Activated naive CD8-positive, alpha-beta T cell treated with anti-CD3 and anti-CD28 coated beads, Interleukin-2, amount 50 U/mL, for 24 hours (primary cell): ENCODE measurements around the gene TK1.
A peak's percentile ranks its signal among the peaks of the same experiment; 100 is the strongest.
"Not testable (repeated sequence)": the region's sequence is repeated elsewhere in the genome, so short reads cannot be mapped to it uniquely, and the experiment has no call there.

Experiments
- ATAC-seq: fragments of 150-1000 bp; cut with Tn5 transposase; one replicate; pipeline ENCODE4 v1.10.0; 2021
- DNase-seq: peaks from one replicate; pipeline ENCODE4 v3.0.0; 2021
- H3K27ac Mint-ChIP-seq: one replicate; pipeline ENCODE4 v1.8.0; 2021; ENCODE audit warnings: mild to moderate bottlenecking, mixed read lengths
- H3K27me3 Mint-ChIP-seq: one replicate; pipeline ENCODE4 v1.8.0; 2021; ENCODE audit warnings: mixed read lengths
- H3K36me3 Mint-ChIP-seq: one replicate; pipeline ENCODE4 v1.8.0; 2021; ENCODE audit warnings: low read depth, mixed read lengths
- H3K4me1 Mint-ChIP-seq: one replicate; pipeline ENCODE4 v1.8.0; 2021; ENCODE audit warnings: mixed read lengths
- H3K4me3 Mint-ChIP-seq: one replicate; pipeline ENCODE4 v1.8.0; 2021; ENCODE audit warnings: mild to moderate bottlenecking, moderate library complexity, mixed read lengths
- H3K9me3 Mint-ChIP-seq: one replicate; pipeline ENCODE4 v1.8.0; 2021; ENCODE audit warnings: mixed read lengths

Gene TK1

GRCh38 chr17:78186692-78187595 is at the start of gene TK1, which contains the start of gene AFMID:
TK1 (minus strand) TSS chr17:78187052; CDS start chr17:78186994, 58 bp downstream.
AFMID (plus strand) TSS chr17:78187362; CDS start chr17:78187371, 9 bp downstream.
- Mint-ChIP-seq H3K36me3 (peaks cover 28% of the 10 kb centered on the region), H3K9me3 (no peaks in the 10 kb centered on the region), H3K27ac (peak within 1 kb of the TSS; percentile 79), H3K4me1 (peaks cover 26% of the 10 kb centered on the region), H3K27me3 (no peaks in the 10 kb centered on the region), H3K4me3 (peak within 1 kb of the TSS; percentile 84)
- peak; percentile 97 for ATAC-seq
- DNase-seq: peak; percentile 98

GRCh38 chr17:78235885-78236284 is 49.0 kb upstream of the TK1 start:
- no peaks in the 10 kb centered on the region for H3K9me3 Mint-ChIP-seq

GRCh38 chr17:78235022-78235421 is 48.2 kb upstream of the TK1 start:
- not testable (repeated sequence) for DNase-seq, H3K36me3 Mint-ChIP-seq, H3K9me3 Mint-ChIP-seq, H3K4me1 Mint-ChIP-seq, H3K4me3 Mint-ChIP-seq, ATAC-seq, H3K27ac Mint-ChIP-seq
- peaks cover 25% of the 10 kb centered on the region for H3K27me3 Mint-ChIP-seq

More at GRCh38 chr17:78235885-78236284, 49.0 kb upstream of the TK1 start:
- ATAC-seq (no peak), DNase-seq (no peak)
- no peak overlapping the region for H3K27ac Mint-ChIP-seq
- peaks cover 16% of the 10 kb centered on the region for H3K27me3 Mint-ChIP-seq
- no peaks in the 10 kb centered on the region for H3K36me3 Mint-ChIP-seq
- no peak overlapping the region for H3K4me3 Mint-ChIP-seq
- H3K4me1 Mint-ChIP-seq: peaks cover 7% of the 10 kb centered on the region

- H3K36me3 Mint-ChIP-seq: no peaks in the 10 kb centered on the region
- peaks cover 29% of the 10 kb centered on the region for H3K27me3 Mint-ChIP-seq
- H3K27ac Mint-ChIP-seq: no peak overlapping the region
- ATAC-seq: no peak
- peaks cover 7% of the 10 kb centered on the region for H3K4me1 Mint-ChIP-seq
- no peaks in the 10 kb centered on the region for H3K9me3 Mint-ChIP-seq
- DNase-seq: no peak
- no peak overlapping the region for H3K4me3 Mint-ChIP-seq
These were observed 47.5 kb upstream of the TK1 start for GRCh38 chr17:78234261-78234865.

GRCh38 chr17:78233678-78234077 is 46.8 kb upstream of the TK1 start:
- H3K4me3 Mint-ChIP-seq: no peak overlapping the region

GRCh38 chr17:78232859-78233173 is 46.0 kb upstream of the TK1 start:
- Mint-ChIP-seq H3K36me3 (no peaks in the 10 kb centered on the region), H3K9me3 (no peaks in the 10 kb centered on the region), H3K4me1 (peaks cover 7% of the 10 kb centered on the region), H3K27ac (no peak overlapping the region), H3K27me3 (peaks cover 33% of the 10 kb centered on the region), H3K4me3 (no peak overlapping the region)
- DNase-seq: no peak
- ATAC-seq: no peak

More at GRCh38 chr17:78233678-78234077, 46.8 kb upstream of the TK1 start:
- DNase-seq (no peak), ATAC-seq (no peak)
- Mint-ChIP-seq H3K4me1 (peaks cover 7% of the 10 kb centered on the region), H3K27me3 (peaks cover 31% of the 10 kb centered on the region), H3K36me3 (no peaks in the 10 kb centered on the region), H3K9me3 (no peaks in the 10 kb centered on the region), H3K27ac (no peak overlapping the region)

- ATAC-seq (peak; percentile 61), DNase-seq (peak; percentile 29)
- H3K27me3 Mint-ChIP-seq: peaks cover 38% of the 10 kb centered on the region
- H3K4me1 Mint-ChIP-seq: peaks cover 10% of the 10 kb centered on the region
- no peak overlapping the region for H3K27ac Mint-ChIP-seq
- no peaks in the 10 kb centered on the region for H3K36me3 Mint-ChIP-seq
- no peaks in the 10 kb centered on the region for H3K9me3 Mint-ChIP-seq
- no peak overlapping the region for H3K4me3 Mint-ChIP-seq
These were observed 45.4 kb upstream of the TK1 start for GRCh38 chr17:78231991-78232858.

- no peak within 1 kb of the TSS for H3K27ac Mint-ChIP-seq
- H3K4me1 Mint-ChIP-seq: peaks cover 10% of the 10 kb centered on the region
- no peaks in the 10 kb centered on the region for H3K9me3 Mint-ChIP-seq
- H3K36me3 Mint-ChIP-seq: no peaks in the 10 kb centered on the region
- H3K27me3 Mint-ChIP-seq: peaks cover 38% of the 10 kb centered on the region
- DNase-seq (no peak), ATAC-seq (no peak)
- no peak within 1 kb of the TSS for H3K4me3 Mint-ChIP-seq
These were observed 44.4 kb upstream of the TK1 start, which contains the start of gene TMEM235 for GRCh38 chr17:78230996-78231935. TMEM235 (plus strand) TSS chr17:78231631; CDS start chr17:78232024, 393 bp downstream.

- DNase-seq (no peak), ATAC-seq (no peak)
- peaks cover 10% of the 10 kb centered on the region for H3K4me1 Mint-ChIP-seq
- H3K9me3 Mint-ChIP-seq: no peaks in the 10 kb centered on the region
- H3K27ac Mint-ChIP-seq: no peak overlapping the region
- no peak overlapping the region for H3K4me3 Mint-ChIP-seq
- peaks cover 38% of the 10 kb centered on the region for H3K27me3 Mint-ChIP-seq
- H3K36me3 Mint-ChIP-seq: no peaks in the 10 kb centered on the region
These were observed 43.6 kb upstream of the TK1 start for GRCh38 chr17:78230252-78230962.

- H3K9me3 Mint-ChIP-seq: no peaks in the 10 kb centered on the region
- H3K27ac Mint-ChIP-seq: no peak overlapping the region
- DNase-seq: no peak
- no peak overlapping the region for H3K4me3 Mint-ChIP-seq
- H3K4me1 Mint-ChIP-seq: peaks cover 10% of the 10 kb centered on the region
- H3K36me3 Mint-ChIP-seq: peaks cover 13% of the 10 kb centered on the region
- peaks cover 38% of the 10 kb centered on the region for H3K27me3 Mint-ChIP-seq
- no peak for ATAC-seq
These were observed 41.3 kb upstream of the TK1 start for GRCh38 chr17:78228176-78228575.

- no peak for DNase-seq
- Mint-ChIP-seq H3K36me3 (peaks cover 13% of the 10 kb centered on the region), H3K27me3 (peaks cover 32% of the 10 kb centered on the region), H3K27ac (no peak overlapping the region), H3K4me3 (no peak overlapping the region), H3K9me3 (no peaks in the 10 kb centered on the region), H3K4me1 (peaks cover 5% of the 10 kb centered on the region)
- ATAC-seq: peak; percentile 21
These were observed 40.6 kb upstream of the TK1 start for GRCh38 chr17:78227455-78227916.

GRCh38 chr17:78226759-78227454 is 40.1 kb upstream of the TK1 start:
- no peak overlapping the region for H3K4me3 Mint-ChIP-seq
- peaks cover 13% of the 10 kb centered on the region for H3K36me3 Mint-ChIP-seq
- H3K27me3 Mint-ChIP-seq: peaks cover 27% of the 10 kb centered on the region
- ATAC-seq (peak; percentile 45), DNase-seq (no peak)
- H3K9me3 Mint-ChIP-seq: no peaks in the 10 kb centered on the region
- H3K4me1 Mint-ChIP-seq: peaks cover 3% of the 10 kb centered on the region
- no peak overlapping the region for H3K27ac Mint-ChIP-seq
